ENCODE data around the gene WWOX.

The WWOX gene

GRCh38 chr16:78980825-78981224 is 881.4 kb downstream of the WWOX start:
- in situ Hi-C loops (cut with HindIII; ENCODE audit: low pct_unique_long_range_greater_than_20kb, low sequenced_read_pairs), result no loop called here
- no peak for TF ChIP-seq JUND (IDR thresholded peaks at IDR 0.05; ENCODE audit: low read depth)
- no peak for DNase-seq (ENCODE audit: low read depth in 1 of 2, low spot score in 1 of 2)

DNA sequence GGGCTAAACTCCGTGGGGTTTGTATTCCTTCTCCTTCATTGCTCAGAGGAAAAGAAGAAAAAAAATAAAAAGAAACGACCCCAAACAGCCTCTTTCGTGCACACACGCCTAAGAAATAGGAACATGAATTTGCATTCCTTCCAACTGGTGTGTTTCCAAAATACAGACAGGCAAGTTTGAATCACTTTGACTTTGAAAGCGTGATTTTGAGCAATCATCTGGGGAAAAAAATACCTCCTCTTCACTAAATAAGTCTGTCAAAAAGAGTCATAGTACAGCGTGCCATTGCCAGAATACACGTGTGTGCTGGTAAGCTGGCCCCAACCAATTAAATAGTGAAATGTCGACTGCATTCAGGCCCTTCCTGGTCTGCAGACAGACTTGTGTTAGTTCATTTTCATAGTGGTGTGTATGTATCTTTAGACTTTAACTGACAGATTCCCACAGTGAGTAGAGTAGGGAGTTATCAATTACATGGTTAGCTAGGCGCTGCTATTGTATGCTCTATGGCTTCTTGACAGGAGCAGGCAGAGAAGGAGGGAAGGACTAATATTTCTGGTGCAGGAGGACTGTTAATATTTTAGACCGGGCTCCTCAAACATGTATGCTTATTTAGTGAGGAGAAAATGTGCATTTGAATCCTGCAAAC is 882.8 kb downstream of the WWOX start:
- no peak for DNase-seq (ENCODE audit: low read depth in 1 of 2, low spot score in 1 of 2)
- in situ Hi-C loops (cut with HindIII; ENCODE audit: low pct_unique_long_range_greater_than_20kb, low sequenced_read_pairs), result no loop called here
- TF ChIP-seq JUND (IDR thresholded peaks at IDR 0.05; ENCODE audit: low read depth), result no peak

DNA sequence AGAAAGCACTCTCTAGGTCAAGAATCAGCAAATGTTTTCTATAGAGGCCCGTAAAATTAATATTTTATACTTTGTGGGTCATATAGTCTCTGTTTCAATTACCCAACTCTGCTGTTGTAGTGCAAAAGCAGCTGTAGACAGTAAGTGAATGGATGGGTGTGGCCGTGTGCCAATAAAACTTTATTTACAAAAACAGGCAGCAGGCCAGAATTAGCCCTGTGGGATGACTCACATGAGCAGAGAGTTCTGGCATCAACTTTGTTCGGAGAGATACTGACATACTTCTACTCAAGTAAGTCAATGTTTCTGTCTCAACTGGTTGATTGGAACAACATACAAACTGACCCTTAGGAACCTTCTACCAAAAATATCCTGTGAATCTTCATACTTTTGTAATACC is 884.9 kb downstream of the WWOX start:
- in situ Hi-C loops (cut with HindIII; ENCODE audit: low pct_unique_long_range_greater_than_20kb, low sequenced_read_pairs), result no loop called here
- TF ChIP-seq JUND (IDR thresholded peaks at IDR 0.05; ENCODE audit: low read depth), result no peak
- DNase-seq (ENCODE audit: low read depth in 1 of 2, low spot score in 1 of 2), result no peak

DNA sequence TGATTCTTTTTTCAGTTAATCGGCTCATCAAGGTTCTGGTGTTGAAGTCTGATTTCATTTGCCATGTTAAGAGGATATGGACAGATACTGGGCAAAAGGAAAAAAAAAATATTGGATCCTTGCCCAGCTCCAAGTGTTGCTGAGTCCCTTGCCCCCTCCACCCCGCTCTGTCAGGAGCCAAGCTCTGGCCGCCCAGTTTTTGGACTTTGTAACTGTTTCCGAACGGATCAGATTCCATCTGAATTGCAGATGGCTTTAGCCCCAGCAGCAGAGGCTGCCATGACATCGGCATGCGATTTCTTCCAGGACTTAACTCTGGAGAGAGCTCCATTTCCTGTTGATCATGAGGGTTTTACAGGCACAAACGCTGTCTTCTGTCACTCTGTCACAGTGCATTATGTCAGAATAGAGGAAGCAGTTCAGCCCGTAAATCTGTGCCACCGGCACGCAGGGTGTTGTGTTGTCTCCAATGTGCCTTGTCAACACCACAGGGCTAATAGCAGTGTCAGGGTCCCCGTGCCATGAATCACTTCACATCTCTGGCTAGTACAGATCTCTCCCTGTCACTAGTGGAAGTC is 885.5 kb downstream of the WWOX start:
- no peak for DNase-seq (ENCODE audit: low read depth in 1 of 2, low spot score in 1 of 2)
- in situ Hi-C loops (cut with HindIII; ENCODE audit: low pct_unique_long_range_greater_than_20kb, low sequenced_read_pairs), result no loop called here
- no peak for TF ChIP-seq JUND (IDR thresholded peaks at IDR 0.05; ENCODE audit: low read depth)

- DNase-seq (ENCODE audit: low read depth in 1 of 2, low spot score in 1 of 2), result peak in 1 of 2 experiments; percentile 7
- in situ Hi-C loops (cut with HindIII; ENCODE audit: low pct_unique_long_range_greater_than_20kb, low sequenced_read_pairs), result no loop called here
Observed at GRCh38 chr16:78985716-78986605, 886.5 kb downstream of the WWOX start.

GRCh38 chr16:78987666-78988065 is 888.2 kb downstream of the WWOX start:
- no peak for TF ChIP-seq JUND (IDR thresholded peaks at IDR 0.05; ENCODE audit: low read depth)
- DNase-seq (ENCODE audit: low read depth in 1 of 2, low spot score in 1 of 2), result no peak
- in situ Hi-C loops (cut with HindIII; ENCODE audit: low pct_unique_long_range_greater_than_20kb, low sequenced_read_pairs), result no loop called here

More at GRCh38 chr16:78985716-78986605, 886.5 kb downstream of the WWOX start:
- no peak for TF ChIP-seq JUND (IDR thresholded peaks at IDR 0.05; ENCODE audit: low read depth)

GRCh38 chr16:78988361-78988969 is 889.0 kb downstream of the WWOX start:
- in situ Hi-C loops (cut with HindIII; ENCODE audit: low pct_unique_long_range_greater_than_20kb, low sequenced_read_pairs), result no loop called here
- peak in 1 of 2 experiments; percentile 16 for DNase-seq (ENCODE audit: low read depth in 1 of 2, low spot score in 1 of 2)
- TF ChIP-seq JUND (IDR thresholded peaks at IDR 0.05; ENCODE audit: low read depth), result no peak

GRCh38 chr16:78990309-78990701 is 890.9 kb downstream of the WWOX start:
- no peak for TF ChIP-seq JUND (IDR thresholded peaks at IDR 0.05; ENCODE audit: low read depth)
- in situ Hi-C loops (cut with HindIII; ENCODE audit: low pct_unique_long_range_greater_than_20kb, low sequenced_read_pairs), result no loop called here
- DNase-seq (ENCODE audit: low read depth in 1 of 2, low spot score in 1 of 2), result no peak

- TF ChIP-seq JUND (IDR thresholded peaks at IDR 0.05; ENCODE audit: low read depth), result no peak
- in situ Hi-C loops (cut with HindIII; ENCODE audit: low pct_unique_long_range_greater_than_20kb, low sequenced_read_pairs), result no loop called here
- no peak for DNase-seq (ENCODE audit: low read depth in 1 of 2, low spot score in 1 of 2)
Observed at GRCh38 chr16:78992001-78992400, 892.5 kb downstream of the WWOX start.

- DNase-seq (ENCODE audit: low read depth in 1 of 2, low spot score in 1 of 2), result no peak
- in situ Hi-C loops (cut with HindIII; ENCODE audit: low pct_unique_long_range_greater_than_20kb, low sequenced_read_pairs), result no loop called here
- no peak for TF ChIP-seq JUND (IDR thresholded peaks at IDR 0.05; ENCODE audit: low read depth)
Observed at GRCh38 chr16:78993346-78993745, 893.9 kb downstream of the WWOX start.

GRCh38 chr16:78994135-78994745 is 894.8 kb downstream of the WWOX start:
- no peak for DNase-seq (ENCODE audit: low read depth in 1 of 2, low spot score in 1 of 2)
- in situ Hi-C loops (cut with HindIII; ENCODE audit: low pct_unique_long_range_greater_than_20kb, low sequenced_read_pairs), result no loop called here
- no peak for TF ChIP-seq JUND (IDR thresholded peaks at IDR 0.05; ENCODE audit: low read depth)

- in situ Hi-C loops (cut with HindIII; ENCODE audit: low pct_unique_long_range_greater_than_20kb, low sequenced_read_pairs), result no loop called here
- DNase-seq (ENCODE audit: low read depth in 1 of 2, low spot score in 1 of 2), result no peak
- no peak for TF ChIP-seq JUND (IDR thresholded peaks at IDR 0.05; ENCODE audit: low read depth)
Observed at GRCh38 chr16:78995441-78995840, 896.0 kb downstream of the WWOX start.
